Tibial artery (tissue), 4 donors: Measurements from ENCODE around the gene FGFR2.

Source experiments
- DNase-seq, 2 donors: peaks; one replicate each; pipeline ENCODE4 v3.0.0-alpha.2; 2019
- H3K27ac ChIP-seq, 2 donors: fragments of 200-600 bp; sonication (generic) in 1 of 2; 1 replicate in 1 of 2; 2 replicates in 1 of 2; pipeline ENCODE4 v1.5.1; 2018 to 2019; ENCODE audit warnings: mild to moderate bottlenecking in 1 of 2
- H3K27me3 ChIP-seq, 2 donors: fragments of 200-600 bp; sonication (generic) in 1 of 2; one replicate each; pipeline versions ENCODE4 v1.5.1 to v1.6.0; 2016 to 2019
- H3K36me3 ChIP-seq, 3 donors: fragments of 200-600 bp; sonication (generic) in 2 of 3; one replicate each; pipeline ENCODE4 v1.5.1; 2016 to 2019; ENCODE audit warnings: mild to moderate bottlenecking in 2 of 3
- H3K4me1 ChIP-seq, 4 donors: fragments of 200-600 bp; sonication (generic) in 2 of 4; 1 replicate in 3 of 4; 2 replicates in 1 of 4; pipeline ENCODE4 v1.5.1; 2016 to 2019
- H3K4me3 ChIP-seq, 2 donors: fragments of 200-600 bp; sonication (generic) in 1 of 2; 1 replicate in 1 of 2; 2 replicates in 1 of 2; pipeline ENCODE4 v1.5.1; 2018 to 2019; ENCODE audit warnings: mild to moderate bottlenecking in 2 of 2
- H3K9me3 ChIP-seq, 3 donors: fragments of 200-600 bp; sonication (generic) in 1 of 3; one replicate each; pipeline ENCODE4 v1.5.1; 2016 to 2019
- intact Hi-C: fragments of 100-400 bp; cut with DNase I; formaldehyde crosslinking; loops from one replicate; pipeline ENCODE4 v1.15.0; 2023; ENCODE audit warnings: low total_unique reads
- TF ChIP-seq, protein P1 (sequence below), 2 experiments: fragments of 200-600 bp in 1 of 2; fragments of 450-650 bp in 1 of 2; IDR thresholded peaks; one replicate each; pipeline ENCODE4 v1.5.1; 2017 to 2019; ENCODE audit warnings: antibody characterized with exemption in 2 of 2, mild to moderate bottlenecking in 1 of 2, moderate library complexity in 1 of 2

FGFR2 gene

GRCh38 chr10:121627876-121628581, 29.8 kb upstream of the FGFR2 start:
- intact Hi-C loops: no loop called here
- no peak overlapping the region for H3K27ac ChIP-seq

GRCh38 chr10:121624836-121625486, 26.7 kb upstream of the FGFR2 start:
- TF ChIP-seq, protein P1, sequence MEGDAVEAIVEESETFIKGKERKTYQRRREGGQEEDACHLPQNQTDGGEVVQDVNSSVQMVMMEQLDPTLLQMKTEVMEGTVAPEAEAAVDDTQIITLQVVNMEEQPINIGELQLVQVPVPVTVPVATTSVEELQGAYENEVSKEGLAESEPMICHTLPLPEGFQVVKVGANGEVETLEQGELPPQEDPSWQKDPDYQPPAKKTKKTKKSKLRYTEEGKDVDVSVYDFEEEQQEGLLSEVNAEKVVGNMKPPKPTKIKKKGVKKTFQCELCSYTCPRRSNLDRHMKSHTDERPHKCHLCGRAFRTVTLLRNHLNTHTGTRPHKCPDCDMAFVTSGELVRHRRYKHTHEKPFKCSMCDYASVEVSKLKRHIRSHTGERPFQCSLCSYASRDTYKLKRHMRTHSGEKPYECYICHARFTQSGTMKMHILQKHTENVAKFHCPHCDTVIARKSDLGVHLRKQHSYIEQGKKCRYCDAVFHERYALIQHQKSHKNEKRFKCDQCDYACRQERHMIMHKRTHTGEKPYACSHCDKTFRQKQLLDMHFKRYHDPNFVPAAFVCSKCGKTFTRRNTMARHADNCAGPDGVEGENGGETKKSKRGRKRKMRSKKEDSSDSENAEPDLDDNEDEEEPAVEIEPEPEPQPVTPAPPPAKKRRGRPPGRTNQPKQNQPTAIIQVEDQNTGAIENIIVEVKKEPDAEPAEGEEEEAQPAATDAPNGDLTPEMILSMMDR (IDR thresholded peaks at IDR 0.05): no peak
- no peak overlapping the region for H3K4me3 ChIP-seq
- intact Hi-C loops: no loop called here
- no peak overlapping the region for H3K27ac ChIP-seq
- H3K9me3 ChIP-seq: no peaks in the 10 kb centered on the region
- H3K27me3 ChIP-seq: peaks cover 0 to 11% of the 10 kb centered on the region in 2 donors
- peaks cover 0 to 5% (median 2%) of the 10 kb centered on the region in 4 donors for H3K4me1 ChIP-seq
- H3K36me3 ChIP-seq: no peaks in the 10 kb centered on the region
- DNase-seq: no peak

More at GRCh38 chr10:121627876-121628581, 29.8 kb upstream of the FGFR2 start:
- peaks cover 0 to 5% (median 2%) of the 10 kb centered on the region in 4 donors for H3K4me1 ChIP-seq
- H3K36me3 ChIP-seq: no peaks in the 10 kb centered on the region
- peaks cover 0 to 3% of the 10 kb centered on the region in 2 donors for H3K27me3 ChIP-seq
- TF ChIP-seq, protein P1 (IDR thresholded peaks at IDR 0.05): no peak
- no peaks in the 10 kb centered on the region for H3K9me3 ChIP-seq
- H3K4me3 ChIP-seq: peak overlapping the region in 1 of 2 donors; percentile 16
- DNase-seq: peak in 1 of 2 donors; percentile 3

- no peaks in the 10 kb centered on the region for H3K4me1 ChIP-seq
- no peak for DNase-seq
- peaks cover 0 to 20% of the 10 kb centered on the region in 2 donors for H3K27me3 ChIP-seq
- peaks cover 0 to 7% (median 7%) of the 10 kb centered on the region in 3 donors for H3K9me3 ChIP-seq
- H3K36me3 ChIP-seq: no peaks in the 10 kb centered on the region
- no peak overlapping the region for H3K27ac ChIP-seq
- TF ChIP-seq, protein P1 (IDR thresholded peaks at IDR 0.05): no peak
- intact Hi-C loops: loop anchor here (10.0 kb wide), 1 partner anchor 116 kb away; no protein-coding TSS in a partner anchor
- H3K4me3 ChIP-seq: no peak overlapping the region
Measured at GRCh38 chr10:121618906-121619305, 20.7 kb upstream of the FGFR2 start.

DNA sequence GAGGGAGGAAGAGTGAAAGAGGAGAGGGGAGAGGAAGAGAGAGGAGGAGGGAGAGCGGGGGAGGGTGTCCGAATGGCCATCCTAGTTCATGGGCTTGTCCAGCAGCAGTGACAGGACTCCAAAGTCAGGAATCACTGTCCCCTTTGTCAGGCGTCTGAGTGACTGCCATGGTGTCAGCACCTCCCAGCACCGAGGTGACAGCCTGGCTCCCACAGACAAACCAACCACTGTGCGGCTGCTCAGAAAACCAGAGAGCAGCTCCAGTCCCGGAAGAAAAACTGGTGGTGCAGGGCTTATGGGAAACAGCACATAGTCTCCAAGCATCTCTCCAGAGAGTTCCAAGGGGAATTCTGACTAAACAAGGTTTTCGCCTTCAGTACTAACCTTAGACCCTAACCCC, 18.9 kb upstream of the FGFR2 start:
- Histone ChIP-seq H3K36me3 (no peaks in the 10 kb centered on the region), H3K4me3 (no peak overlapping the region), H3K9me3 (peaks cover 0 to 7% (median 7%) of the 10 kb centered on the region in 3 donors), H3K4me1 (no peaks in the 10 kb centered on the region), H3K27me3 (peaks cover 0 to 19% of the 10 kb centered on the region in 2 donors), H3K27ac (no peak overlapping the region)
- TF ChIP-seq, protein P1 (IDR thresholded peaks at IDR 0.05): no peak
- no peak for DNase-seq
- intact Hi-C loops: loop anchor here (10.0 kb wide), 1 partner anchor 118 kb away; no protein-coding TSS in a partner anchor

- no peaks in the 10 kb centered on the region for H3K36me3 ChIP-seq
- intact Hi-C loops: loop anchor here (10.0 kb wide), 1 partner anchor 119 kb away; no protein-coding TSS in a partner anchor
- no peak overlapping the region for H3K4me3 ChIP-seq
- DNase-seq: no peak
- TF ChIP-seq, protein P1 (IDR thresholded peaks at IDR 0.05): no peak
- H3K27ac ChIP-seq: no peak overlapping the region
- peaks cover 0 to 7% (median 7%) of the 10 kb centered on the region in 3 donors for H3K9me3 ChIP-seq
- peaks cover 0 to 18% of the 10 kb centered on the region in 2 donors for H3K27me3 ChIP-seq
- no peaks in the 10 kb centered on the region for H3K4me1 ChIP-seq
Measured at GRCh38 chr10:121616291-121616690, 18.0 kb upstream of the FGFR2 start.
